HG02610 (cell line): Measurements from ENCODE around the gene CDC20.

Source experiments
- ATAC-seq: cut with Tn5 transposase; IDR thresholded peaks from one replicate; pipeline ENCODE4 v1.9.1; 2021; ENCODE audit warnings: mild to moderate bottlenecking, moderate library complexity; ENCODE audit not compliant: unreplicated experiment

The CDC20 gene

GRCh38 chr1:43358746-43359693 is at the start of gene CDC20:
TSS of gene CDC20 (plus strand) at chr1:43358981. CDS start at chr1:43359216, 235 bp downstream.
- ATAC-seq, result peak; percentile 97

- no peak for ATAC-seq
Observed at GRCh38 chr1:43309405-43310025, 49.3 kb upstream of the CDC20 start.

DNA sequence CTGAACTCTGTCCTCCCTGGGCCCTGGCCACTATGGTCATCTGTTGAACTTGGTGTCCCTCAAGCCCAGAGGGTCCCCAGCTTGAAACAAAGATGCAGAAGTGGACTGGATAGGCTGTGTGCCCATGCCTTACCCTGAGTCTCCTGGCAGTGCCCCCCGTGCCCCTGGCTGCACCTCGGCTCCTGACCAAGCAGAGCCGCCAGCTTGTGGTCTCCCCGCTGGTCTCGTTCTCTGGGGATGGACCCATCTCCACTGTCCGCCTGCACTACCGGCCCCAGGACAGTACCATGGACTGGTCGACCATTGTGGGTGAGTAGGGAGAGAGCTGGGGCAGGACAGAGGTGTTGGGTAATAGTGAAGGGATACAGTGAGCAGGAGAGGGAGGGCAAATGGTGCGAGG is 47.3 kb upstream of the CDC20 start:
- no peak for ATAC-seq

- no peak for ATAC-seq
Observed at GRCh38 chr1:43312212-43312623, 46.6 kb upstream of the CDC20 start.

GRCh38 chr1:43312663-43313515 is 45.9 kb upstream of the CDC20 start:
- no peak for ATAC-seq

- ATAC-seq, result no peak
Observed at GRCh38 chr1:43313771-43314170, 45.0 kb upstream of the CDC20 start.

- no peak for ATAC-seq
Observed at GRCh38 chr1:43314233-43314632, 44.5 kb upstream of the CDC20 start.

GRCh38 chr1:43315481-43315880 is 43.3 kb upstream of the CDC20 start:
- no peak for ATAC-seq

GRCh38 chr1:43315963-43316737 is 42.6 kb upstream of the CDC20 start:
- no peak for ATAC-seq

GRCh38 chr1:43316738-43317520 is 41.9 kb upstream of the CDC20 start:
- ATAC-seq, result no peak

GRCh38 chr1:43317817-43318471 is 40.8 kb upstream of the CDC20 start:
- ATAC-seq, result no peak

DNA sequence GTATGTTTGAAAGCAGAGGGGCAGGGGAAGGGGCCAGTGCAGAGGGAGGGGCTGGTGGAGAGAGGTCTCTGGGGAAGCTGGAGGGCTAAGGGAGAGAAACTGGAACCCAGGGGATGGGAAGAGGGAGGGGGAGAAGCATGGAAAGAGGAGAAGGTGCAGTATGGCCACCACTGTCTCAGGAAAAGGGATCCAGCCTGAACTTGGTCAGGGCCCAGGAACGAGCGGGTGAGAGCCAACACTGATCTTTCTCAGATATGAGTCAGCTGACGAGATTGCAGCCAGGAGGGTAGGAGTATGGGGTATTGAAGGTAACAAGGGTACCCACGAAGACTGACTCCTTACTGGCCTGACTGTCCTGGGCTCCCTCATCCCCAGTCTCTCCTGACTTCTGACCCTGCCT is 40.0 kb upstream of the CDC20 start:
- ATAC-seq, result no peak

GRCh38 chr1:43319288-43319687 is 39.5 kb upstream of the CDC20 start:
- no peak for ATAC-seq

DNA sequence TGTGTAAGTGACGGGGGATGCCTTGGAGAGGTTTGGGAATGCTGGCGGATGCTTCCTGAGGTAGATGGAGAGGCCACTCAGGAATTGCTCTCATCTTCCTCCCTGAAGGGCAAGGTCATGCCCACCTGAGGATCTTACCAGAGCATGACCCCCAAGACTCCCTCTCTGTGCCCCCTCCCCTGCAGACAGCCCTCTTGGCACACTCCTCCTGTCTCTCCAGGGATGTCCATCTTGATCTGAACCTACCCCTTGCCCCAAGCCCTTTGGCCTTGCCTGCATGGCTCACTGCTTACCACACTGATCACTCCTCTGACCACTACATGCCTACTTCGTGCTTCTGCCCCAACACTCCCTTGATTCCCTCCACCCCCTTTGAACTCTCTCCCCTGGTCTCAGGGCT is 39.0 kb upstream of the CDC20 start:
- no peak for ATAC-seq

GRCh38 chr1:43321331-43321891 is 37.4 kb upstream of the CDC20 start:
- no peak for ATAC-seq

DNA sequence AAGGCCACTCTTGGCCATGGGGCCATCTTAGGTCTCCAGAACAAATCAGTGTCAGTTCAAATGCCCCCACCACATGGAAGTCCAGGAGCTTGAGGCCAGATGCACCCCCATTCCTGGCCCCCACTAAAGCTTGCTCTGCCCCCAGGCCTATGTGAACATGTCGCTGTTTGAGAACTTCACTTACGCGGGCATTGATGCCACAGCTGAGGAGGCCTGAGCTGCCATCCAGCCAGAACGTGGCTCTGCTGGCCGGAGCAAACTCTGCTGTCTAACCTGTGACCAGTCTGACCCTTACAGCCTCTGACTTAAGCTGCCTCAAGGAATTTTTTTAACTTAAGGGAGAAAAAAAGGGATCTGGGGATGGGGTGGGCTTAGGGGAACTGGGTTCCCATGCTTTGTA is 36.3 kb upstream of the CDC20 start:
- no peak for ATAC-seq

DNA sequence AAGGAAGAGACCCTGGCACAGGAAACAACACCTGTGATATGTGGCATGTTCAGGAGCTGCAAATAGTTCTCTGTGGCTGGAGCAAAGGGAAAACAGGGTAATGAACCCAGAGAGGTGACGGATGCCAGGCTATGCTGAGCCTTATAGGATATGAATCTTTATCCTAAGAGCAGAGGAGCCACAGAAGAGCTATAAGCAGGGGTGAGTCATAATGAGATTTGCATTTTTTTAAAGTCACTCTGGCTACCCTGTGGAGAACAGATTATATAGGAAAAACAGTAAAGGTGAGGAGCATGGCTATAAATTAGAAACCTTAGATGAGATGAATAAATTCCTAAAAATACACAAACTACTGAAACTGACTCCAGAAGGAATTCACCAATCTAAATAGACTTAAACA is 34.0 kb upstream of the CDC20 start:
- ATAC-seq, result no peak

GRCh38 chr1:43325381-43325780 is 33.4 kb upstream of the CDC20 start:
- ATAC-seq, result no peak
